GM12872 (cell line): ENCODE results near the gene SLAMF7.

Source experiments
- CTCF ChIP-seq: IDR thresholded peaks from 3 replicates; pipeline ENCODE4 v1.5.1; 2011; ENCODE audit warnings: low read depth, mild to moderate bottlenecking, low read length, moderate library complexity; ENCODE audit not compliant: insufficient read depth

The SLAMF7 gene

GRCh38 chr1:160739098-160739511 is at the start of gene SLAMF7:
SLAMF7 (plus strand) TSS chr1:160739247; CDS start chr1:160739302, 55 bp downstream.
- no peak for TF ChIP-seq CTCF

- TF ChIP-seq CTCF = peak; percentile 34; the same call in 2 of the 3 replicates
These were observed 46.7 kb upstream of the SLAMF7 start for GRCh38 chr1:160692390-160692789.

GRCh38 chr1:160702100-160702499 is 36.9 kb upstream of the SLAMF7 start:
- TF ChIP-seq CTCF = no peak

- TF ChIP-seq CTCF = no peak
These were observed 34.8 kb upstream of the SLAMF7 start for GRCh38 chr1:160704250-160704649.

GRCh38 chr1:160705742-160706141 is 33.3 kb upstream of the SLAMF7 start:
- peak; percentile 29; the same call in 1 of the 3 replicates for TF ChIP-seq CTCF

GRCh38 chr1:160706526-160707235 is 32.4 kb upstream of the SLAMF7 start:
- no peak for TF ChIP-seq CTCF

GRCh38 chr1:160707236-160708064 is 31.6 kb upstream of the SLAMF7 start:
- no peak for TF ChIP-seq CTCF
